KBM-7 (cell line): ENCODE measurements around the gene COL11A2.
A peak's percentile ranks its signal among the peaks of the same experiment; 100 is the strongest.
"Not testable (repeated sequence)": the region's sequence is repeated elsewhere in the genome, so short reads cannot be mapped to it uniquely, and the experiment has no call there.

Source experiments
- DNase-seq: peaks from one replicate; pipeline ENCODE4 v3.0.0-alpha.2; 2015
- in situ Hi-C: fragments of 300-500 bp; cut with MboI; formaldehyde crosslinking; loops from 2 replicates; pipeline ENCODE4 v1.14.3; 2020; ENCODE audit warnings: low sequenced_read_pairs, low pct_unique_long_range_greater_than_20kb, mixed read lengths

Gene COL11A2

DNA sequence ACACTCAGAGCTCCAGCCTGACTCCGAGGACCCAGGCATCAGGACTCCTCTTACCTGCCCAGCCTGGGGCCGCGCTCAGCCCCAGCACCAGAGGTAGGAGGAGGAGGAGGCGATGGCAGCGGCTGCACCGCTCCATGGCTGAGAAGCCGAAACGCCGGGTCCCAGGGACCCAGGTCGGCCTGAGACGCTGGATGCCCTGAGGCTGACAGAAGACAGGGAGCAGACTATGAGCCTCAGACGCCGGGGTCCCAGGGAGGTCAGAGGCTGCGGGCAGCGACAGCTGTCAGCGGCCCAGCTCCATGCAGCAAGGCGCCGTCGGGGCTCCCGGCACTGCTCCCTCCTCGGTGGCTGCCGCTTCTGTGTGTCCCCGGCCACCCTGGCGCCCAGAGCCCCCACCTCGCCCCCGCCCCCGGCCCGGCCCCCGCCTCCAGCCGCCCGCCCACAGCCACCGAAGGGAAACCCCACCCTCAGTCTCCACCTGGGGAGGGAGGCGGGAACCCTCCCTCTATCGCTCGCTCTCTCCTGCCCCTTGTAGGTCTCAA, at the start of gene COL11A2:
Gene COL11A2, minus strand, starts transcription at position 363 of the 542 bp plus-strand sequence. Its CDS starts 227 bp downstream, at position 136.
- no peak for DNase-seq
- in situ Hi-C loops: no loop called here

DNA sequence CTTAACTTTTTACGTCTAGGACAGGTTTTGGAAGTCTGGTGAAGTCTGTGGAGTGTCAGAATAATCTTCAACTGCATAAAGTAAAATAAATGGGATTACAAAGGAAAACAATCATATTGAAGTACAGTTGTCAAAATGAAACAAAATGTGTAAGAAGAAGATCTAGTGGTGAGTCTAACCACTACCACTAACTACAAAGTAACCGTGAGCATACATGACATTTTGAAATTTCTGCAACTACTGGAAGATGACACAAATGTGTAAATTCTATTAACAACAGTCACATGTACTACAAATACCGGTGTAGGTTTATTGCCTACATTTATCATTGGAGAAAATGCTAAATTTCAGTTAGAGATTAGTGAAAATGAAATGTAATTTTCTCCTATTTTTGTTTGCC, 49.7 kb upstream of the COL11A2 start:
- in situ Hi-C loops: no loop called here
- DNase-seq: peak; percentile 15

DNA sequence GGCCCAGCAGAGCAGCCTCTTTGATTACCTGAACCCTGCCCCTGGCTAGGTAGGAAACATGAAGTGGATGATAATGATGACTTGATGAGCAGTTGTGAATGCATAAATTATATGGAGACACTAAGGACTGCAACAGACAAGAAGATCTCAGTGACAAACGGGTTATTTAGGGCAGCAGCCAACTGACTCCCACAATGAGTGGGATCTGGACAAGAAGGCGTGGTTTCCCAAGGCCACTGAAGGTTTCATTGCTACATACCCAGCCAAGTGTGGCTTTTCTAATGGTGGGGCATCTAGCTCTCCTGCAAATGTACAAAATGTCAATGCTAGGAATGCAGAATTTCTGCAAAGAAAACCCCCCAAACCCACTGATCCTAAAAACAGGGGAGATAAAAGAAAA, 45.5 kb upstream of the COL11A2 start:
- in situ Hi-C loops: no loop called here
- no peak for DNase-seq

DNA sequence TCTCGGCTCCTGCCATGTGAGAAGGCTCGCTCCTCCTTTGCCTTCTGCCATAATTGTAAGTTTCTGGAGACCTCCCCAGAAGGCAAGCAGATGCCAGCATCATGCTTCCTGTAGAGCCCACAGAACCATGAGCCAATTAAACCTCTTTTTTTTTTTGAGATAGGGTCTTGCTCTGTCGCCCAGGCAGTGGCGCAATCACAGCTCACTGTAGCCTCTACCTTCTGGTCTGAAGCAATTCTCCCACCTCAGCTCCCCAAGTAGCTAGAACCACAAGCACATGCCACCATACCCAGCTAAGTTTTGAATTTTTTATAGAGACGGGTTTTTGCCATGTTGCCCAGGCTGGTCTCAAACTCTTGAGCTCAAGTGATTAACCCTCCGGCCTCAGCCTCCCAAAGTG, 44.6 kb upstream of the COL11A2 start:
- in situ Hi-C loops: no loop called here
- no peak for DNase-seq

DNA sequence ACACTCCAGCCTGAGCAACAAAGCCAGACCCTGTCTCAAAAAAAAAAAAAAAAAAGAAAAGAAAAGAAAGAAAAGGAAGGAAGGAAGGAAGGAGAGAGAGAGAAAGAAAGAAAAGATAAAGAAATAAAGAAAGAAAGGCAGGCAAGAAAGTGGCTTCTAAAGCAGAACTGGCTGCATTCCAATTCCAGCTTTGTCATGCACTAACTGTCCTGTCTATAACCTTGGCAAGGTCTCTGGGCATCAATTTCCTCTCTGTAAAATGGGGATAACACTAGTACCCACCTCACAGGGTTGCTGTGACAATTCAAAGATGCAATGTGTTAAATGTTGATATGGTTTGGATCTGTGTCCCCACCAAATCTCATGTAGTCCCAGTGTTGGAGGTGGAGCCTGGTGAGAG, 44.1 kb upstream of the COL11A2 start:
- DNase-seq: no peak
- in situ Hi-C loops: no loop called here

DNA sequence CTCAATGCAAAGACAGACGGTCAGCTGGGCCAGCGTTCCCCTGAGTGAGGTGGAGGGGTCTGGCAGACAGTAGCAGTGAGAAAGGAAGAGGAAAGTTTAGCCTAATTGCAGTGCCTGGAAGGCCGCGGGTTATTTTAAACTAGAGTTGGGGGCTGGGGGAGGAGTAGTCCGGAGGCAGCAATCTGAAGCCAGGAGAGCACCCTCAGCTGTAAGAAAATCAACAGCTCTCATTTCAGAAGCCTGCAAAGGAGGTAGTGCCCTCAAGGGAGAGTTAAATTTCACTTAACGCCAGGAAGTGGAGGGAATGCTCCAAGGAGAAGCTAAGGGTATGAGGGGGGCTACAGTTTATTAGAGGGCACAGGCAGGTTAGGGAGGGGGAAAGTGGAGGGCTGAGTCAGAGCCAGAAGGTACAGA, 43.0 kb upstream of the COL11A2 start:
- in situ Hi-C loops: no loop called here
- no peak for DNase-seq

DNA sequence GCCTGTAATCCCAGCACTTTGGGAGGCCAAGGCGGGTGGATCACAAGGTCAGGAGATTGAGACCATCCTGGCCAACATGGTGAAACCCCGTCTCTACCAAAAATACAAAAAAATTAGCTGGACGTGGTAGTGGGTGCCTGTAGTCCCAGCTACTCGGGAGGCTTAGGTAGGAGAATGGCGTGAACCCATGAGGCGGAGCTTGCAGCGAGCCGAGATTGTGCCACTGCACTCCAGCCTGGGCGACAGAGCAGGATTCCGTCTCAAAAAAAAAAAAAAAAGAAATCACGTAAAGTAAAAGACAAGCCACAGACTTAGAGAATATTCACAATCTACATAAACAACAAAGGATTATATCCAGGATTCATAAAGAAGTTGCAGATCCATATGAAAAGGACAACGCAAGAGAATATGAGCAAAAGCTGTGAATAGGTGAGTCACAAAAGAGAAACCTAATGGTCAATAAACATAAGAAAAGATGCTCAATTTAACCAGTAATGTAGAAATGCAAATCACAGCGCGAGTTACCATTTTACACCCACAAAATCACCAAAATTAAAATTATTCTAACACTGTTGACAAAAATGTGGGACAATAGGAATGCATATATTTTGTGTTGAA, 34.3 kb upstream of the COL11A2 start:
- DNase-seq, in situ Hi-C loops: not testable (repeated sequence)

DNA sequence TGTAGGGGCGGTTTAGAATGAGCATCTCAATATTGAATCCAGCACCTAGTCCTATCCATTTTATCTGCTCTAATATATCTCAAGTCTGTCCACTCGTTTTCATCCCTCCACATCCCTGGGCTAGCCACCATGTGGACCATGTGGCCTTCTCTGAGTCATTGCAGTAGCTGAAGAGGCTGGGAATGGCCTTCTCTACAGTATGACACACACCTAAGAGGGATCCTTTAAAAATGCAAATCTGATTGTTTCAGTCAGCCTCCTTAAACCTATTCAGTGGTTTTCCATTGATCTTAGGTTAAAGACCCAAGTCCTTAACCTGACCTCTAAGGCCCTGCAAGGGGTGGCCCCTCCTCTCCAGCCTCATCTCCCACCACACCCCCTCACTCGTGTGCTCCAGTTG, 25.4 kb upstream of the COL11A2 start:
- no peak for DNase-seq
- in situ Hi-C loops: no loop called here

DNA sequence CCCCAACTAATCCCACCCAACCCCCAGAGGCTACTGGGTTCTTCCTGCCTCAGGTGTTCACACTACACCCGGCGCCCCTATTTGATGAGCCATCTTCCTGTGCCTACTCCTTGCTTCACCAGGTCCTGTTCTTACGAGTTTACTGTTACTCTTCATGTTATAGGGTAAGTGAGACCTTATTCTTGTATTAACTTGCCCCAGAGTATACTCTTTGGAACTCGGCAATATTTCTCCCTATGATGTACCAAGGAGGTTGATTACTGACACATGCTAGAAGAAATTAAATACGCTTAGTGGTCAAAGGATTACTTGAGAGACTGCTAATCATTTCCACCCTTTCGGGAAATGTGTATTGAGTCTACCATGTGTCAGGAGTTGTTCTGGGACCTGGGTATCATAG, 25.0 kb upstream of the COL11A2 start:
- DNase-seq: no peak
- in situ Hi-C loops: no loop called here

DNA sequence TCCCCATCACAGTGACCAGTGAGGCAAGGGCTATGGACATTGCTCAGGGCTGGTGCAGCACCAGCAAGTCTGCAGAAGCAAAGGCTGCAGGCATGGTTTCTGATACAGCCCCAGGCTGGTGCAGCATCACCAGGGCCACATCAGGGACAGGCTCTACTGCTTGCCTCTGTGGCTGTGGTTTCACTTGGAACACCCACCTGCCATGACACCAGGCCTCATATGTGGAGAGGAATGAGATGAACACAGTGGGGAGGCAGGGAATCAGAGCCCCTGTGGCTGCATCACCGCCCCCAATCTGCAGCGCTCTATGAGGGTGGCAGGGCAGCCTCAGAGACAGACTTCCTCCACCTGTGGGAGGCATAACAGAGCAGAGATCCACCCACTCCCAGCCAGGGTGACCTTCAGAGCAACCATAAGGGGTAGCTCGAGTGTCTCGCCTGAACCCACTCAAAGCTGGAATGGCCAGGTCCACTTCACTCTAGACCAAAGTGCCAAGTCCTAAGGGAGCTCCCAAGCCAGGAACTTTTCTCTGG, 23.9 kb upstream of the COL11A2 start:
- in situ Hi-C loops: no loop called here
- no peak for DNase-seq

DNA sequence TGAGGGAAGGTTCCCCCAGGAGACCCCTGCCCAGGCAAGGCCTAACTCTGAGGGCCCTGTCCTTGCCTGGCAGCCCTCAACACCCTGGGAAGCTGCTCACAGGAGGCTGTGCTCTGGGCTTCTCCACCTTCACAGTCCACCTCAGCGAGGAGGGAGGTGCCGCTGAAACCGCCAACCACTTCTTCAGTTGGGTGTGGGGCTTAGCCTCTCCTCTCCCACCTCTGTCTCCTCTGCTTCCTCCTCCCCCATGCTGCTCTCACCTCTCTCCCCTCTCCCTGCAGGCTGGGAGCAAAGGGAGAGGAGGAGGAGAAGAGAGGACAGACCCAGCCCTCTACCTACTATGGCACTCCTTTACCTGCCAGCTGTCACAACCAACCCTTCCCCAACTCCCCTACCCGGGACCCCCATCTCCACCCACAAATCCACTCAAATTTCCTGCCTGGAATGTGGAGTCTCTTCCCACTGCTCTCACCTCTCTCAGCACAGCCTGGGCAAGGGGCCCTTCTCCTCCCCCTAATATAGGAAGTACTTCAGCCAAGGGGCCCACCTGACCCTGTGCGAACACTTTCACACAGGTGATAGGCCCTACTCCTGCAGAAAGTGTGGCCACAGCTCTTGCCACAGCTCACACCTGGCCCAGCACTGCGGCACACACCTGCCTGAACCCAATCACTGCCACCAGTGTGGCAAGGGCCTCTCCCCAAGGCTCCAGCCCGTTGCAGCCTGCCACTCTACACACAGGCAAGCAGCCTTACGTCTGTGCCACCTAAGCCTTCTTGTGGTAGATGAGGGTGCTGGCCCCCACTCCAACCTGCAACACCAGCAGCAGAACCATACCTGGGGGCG, 23.2 kb upstream of the COL11A2 start:
- no peak for DNase-seq
- in situ Hi-C loops: no loop called here

DNA sequence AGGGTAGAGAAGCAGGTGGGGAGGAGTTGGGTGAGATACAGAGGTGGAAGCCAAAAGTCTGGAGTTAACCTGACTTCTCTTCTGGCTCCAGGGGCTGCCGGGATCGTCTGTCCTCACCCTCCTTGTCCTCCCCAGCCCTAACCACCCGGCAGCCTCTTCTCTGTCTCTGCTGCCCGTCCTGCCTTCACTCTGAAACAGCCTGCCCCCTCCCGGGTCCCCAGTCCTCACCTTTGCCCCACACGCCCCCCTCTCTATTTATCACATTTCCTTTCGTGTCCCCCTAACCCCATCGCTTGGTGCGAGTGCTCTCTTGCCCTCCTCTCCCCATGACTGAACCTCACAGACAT, 21.7 kb upstream of the COL11A2 start:
- in situ Hi-C loops: no loop called here

DNA sequence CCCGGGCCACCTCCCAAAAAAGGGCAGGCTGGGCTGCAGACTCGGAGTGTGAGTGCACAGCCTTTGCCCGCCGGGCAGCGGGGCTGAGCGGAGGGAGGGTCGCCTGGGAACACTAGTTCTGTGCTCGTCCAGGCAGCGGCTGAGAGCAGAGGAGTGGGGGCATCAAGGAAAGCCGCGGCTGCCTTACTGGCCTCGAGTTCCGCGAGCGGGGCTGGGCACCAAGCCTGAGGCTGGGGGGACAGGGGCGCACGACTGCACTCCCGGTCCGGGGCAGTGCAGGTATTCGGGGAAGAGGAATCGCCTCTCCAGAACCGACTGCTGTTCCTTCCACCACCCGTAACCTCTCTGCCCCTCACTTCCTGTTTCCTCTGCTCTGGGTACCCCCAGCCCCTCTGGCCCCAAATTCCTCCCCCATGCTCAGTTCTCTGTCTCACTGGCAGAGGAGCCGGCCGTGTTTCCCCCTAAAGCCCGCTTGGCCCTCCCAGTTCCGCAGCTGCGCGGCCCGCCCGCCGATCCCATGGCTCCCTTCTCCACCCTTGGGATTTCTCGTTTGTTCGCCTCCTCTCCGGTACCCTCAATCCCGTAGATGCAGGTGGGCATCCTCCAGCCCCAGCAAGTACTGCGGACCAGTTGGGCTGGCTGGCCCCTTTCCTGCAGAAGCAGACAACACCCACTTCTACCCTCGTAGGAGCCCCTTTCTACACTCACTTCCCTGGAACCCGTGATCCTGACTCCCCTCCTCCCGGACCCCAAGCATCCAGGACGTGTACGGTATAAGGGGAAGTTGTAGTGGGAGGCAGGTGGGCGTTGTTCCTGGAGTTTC, 21.1 kb upstream of the COL11A2 start:
- peak; percentile 58 for DNase-seq
- in situ Hi-C loops: no loop called here

More for the DNA sequence above, 21.7 kb upstream of the COL11A2 start:
- no peak for DNase-seq

DNA sequence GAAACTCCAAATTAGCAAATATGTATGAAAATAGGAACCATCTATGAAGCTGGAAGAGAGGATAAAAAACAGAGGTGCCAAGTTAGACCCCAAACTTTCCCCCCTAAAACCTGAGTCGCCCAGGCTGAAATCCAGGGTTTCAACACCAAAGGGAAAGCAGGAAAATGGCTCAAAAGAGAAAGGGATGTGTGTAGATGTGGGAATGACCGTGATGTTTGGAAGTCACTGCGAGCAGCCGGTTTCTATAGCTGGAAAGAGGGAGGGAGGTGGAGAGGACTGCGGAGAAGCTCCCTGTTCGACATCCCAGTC, 20.5 kb upstream of the COL11A2 start:
- in situ Hi-C loops: no loop called here

DNA sequence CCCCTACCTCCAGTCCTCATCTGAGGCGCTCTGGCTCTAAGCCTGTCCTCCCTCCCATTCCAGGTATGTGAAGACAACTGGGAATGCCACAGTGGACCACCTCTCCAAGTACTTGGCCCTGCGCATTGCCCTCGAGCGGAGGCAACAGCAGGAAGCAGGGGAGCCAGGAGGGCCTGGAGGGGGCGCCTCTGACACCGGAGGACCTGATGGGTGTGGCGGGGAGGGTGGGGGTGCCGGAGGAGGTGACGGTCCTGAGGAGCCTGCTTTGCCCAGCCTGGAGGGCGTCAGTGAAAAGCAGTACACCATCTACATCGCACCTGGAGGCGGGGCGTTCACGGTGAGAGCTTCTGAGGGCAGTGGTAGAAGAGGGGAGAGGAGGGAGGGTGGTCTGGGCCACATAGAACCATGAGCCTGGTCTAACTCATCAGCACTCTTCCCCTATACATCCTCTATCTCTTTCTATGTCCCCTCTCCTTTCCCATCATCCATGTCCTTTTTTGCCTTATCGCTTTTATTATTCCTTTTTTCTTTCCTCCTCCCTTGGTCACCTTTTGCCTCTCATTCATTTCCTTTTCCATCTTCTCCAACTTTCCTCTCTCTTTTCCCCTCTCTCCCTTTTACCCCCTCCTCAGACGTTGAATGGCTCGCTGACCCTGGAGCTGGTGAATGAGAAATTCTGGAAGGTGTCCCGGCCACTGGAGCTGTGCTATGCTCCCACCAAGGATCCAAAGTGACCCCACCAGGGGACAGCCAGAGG, 19.6 kb upstream of the COL11A2 start:
- in situ Hi-C loops: no loop called here
- no peak for DNase-seq

More for the DNA sequence above, 20.5 kb upstream of the COL11A2 start:
- no peak for DNase-seq

DNA sequence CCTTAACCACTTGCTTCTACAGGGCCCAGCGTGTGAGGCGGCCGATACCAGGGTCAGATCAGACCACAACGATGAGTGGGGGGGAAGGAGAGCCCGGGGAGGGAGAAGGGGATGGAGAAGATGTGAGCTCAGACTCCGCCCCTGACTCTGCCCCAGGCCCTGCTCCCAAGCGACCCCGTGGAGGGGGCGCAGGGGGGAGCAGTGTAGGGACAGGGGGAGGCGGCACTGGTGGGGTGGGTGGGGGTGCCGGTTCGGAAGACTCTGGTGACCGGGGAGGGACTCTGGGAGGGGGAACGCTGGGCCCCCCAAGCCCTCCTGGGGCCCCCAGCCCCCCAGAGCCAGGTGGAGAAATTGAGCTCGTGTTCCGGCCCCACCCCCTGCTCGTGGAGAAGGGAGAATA, 18.9 kb upstream of the COL11A2 start:
- in situ Hi-C loops: no loop called here
- no peak for DNase-seq

DNA sequence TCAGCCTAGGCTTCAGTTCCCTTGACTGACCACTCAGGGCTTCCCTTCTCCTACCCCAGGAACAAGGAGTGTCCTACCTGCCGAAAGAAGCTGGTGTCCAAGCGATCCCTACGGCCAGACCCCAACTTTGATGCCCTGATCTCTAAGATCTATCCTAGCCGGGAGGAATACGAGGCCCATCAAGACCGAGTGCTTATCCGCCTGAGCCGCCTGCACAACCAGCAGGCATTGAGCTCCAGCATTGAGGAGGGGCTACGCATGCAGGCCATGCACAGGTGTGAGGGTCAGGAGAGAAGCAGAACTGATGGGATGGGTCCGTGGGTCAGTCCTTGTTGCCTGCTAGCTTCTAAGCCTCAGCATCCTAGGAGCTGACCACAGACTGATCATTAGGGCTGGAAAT, 17.6 kb upstream of the COL11A2 start:
- in situ Hi-C loops: no loop called here
- DNase-seq: no peak

DNA sequence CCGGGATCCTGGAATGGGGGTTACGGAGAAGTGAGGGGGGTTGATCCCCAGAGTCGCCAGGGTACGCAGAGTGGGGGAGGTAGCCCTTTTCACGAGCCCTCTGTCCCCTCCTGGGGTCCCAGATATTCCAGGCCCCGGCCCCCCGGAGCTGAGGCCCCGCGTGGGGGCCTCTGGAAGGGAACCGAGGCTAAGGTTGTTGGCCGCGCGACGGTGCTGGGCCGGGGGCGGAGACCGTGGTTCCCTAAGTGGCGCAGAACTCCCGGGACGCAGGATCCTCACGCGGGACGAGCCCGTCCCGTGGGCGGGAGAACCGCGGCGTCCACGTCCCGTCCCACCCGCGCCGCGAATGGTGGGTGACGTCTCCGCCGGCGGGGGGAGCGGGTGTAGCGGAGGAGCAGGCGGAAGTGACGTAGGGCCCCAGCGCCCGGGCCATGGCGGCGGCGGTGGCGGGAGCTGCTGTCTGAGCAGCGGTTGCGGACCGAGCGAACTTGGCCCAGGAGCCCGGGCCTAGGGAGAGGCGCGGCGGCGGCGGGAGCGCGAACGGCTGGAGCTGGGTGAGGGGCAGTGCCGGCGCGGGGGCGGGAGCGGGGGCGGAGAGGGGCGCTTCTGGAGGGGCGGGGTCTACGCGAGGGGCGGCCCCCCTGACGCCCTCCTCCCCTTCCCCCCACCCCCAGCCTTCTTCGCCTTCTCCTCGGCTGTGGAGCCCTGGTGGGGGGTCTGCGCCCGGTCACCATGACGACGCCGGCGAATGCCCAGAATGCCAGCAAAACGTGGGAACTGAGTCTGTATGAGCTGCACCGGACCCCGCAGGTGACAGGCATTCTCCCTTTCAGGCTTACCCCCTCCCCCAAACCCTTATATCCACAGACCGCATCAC, 16.1 kb upstream of the COL11A2 start, which contains the start of gene RING1:
Gene RING1, plus strand, starts transcription at position 410 of the 877 bp plus-strand sequence. Its CDS starts 323 bp downstream, at position 733.
- DNase-seq: peak; percentile 72
- in situ Hi-C loops: no loop called here
